ENCODE data around the gene ICA1L.
"Not testable (repeated sequence)": the region's sequence is repeated elsewhere in the genome, so short reads cannot be mapped to it uniquely, and the experiment has no call there.

Gene ICA1L

GRCh38 chr2:202813387-202813786, 58.2 kb downstream of the ICA1L start:
- no peaks in the 10 kb centered on the region for H3F3A ChIP-seq (ENCODE audit: insufficient read depth)
- H4K20me1 ChIP-seq (ENCODE audit: low read depth, low read length) = no peaks in the 10 kb centered on the region
- no peak overlapping the region for H3K4me2 ChIP-seq (ENCODE audit: low read depth, low read length, poor library complexity, severe bottlenecking)
- H3K4me3 ChIP-seq (ENCODE audit: insufficient read depth, low read length, poor library complexity, severe bottlenecking) = no peak overlapping the region
- no peaks in the 10 kb centered on the region for H3K79me2 ChIP-seq (ENCODE audit: insufficient read depth, low read length)
- H3K27ac ChIP-seq (ENCODE audit: low read depth, low read length) = no peak overlapping the region
- H3K9me2 ChIP-seq (replicated peaks; ENCODE audit: insufficient read depth, low read length) = no peaks in the 10 kb centered on the region
- no peaks in the 10 kb centered on the region for H3K27me3 ChIP-seq (ENCODE audit: low read length)
- TF ChIP-seq, protein P1, sequence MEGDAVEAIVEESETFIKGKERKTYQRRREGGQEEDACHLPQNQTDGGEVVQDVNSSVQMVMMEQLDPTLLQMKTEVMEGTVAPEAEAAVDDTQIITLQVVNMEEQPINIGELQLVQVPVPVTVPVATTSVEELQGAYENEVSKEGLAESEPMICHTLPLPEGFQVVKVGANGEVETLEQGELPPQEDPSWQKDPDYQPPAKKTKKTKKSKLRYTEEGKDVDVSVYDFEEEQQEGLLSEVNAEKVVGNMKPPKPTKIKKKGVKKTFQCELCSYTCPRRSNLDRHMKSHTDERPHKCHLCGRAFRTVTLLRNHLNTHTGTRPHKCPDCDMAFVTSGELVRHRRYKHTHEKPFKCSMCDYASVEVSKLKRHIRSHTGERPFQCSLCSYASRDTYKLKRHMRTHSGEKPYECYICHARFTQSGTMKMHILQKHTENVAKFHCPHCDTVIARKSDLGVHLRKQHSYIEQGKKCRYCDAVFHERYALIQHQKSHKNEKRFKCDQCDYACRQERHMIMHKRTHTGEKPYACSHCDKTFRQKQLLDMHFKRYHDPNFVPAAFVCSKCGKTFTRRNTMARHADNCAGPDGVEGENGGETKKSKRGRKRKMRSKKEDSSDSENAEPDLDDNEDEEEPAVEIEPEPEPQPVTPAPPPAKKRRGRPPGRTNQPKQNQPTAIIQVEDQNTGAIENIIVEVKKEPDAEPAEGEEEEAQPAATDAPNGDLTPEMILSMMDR (IDR thresholded peaks at IDR 0.05; ENCODE audit: insufficient read depth, low read length, poor library complexity, severe bottlenecking) = no peak
- no peak for TF ChIP-seq EZH2phosphoT487 (conservative IDR thresholded peaks at IDR 0.05; ENCODE audit: low read length)
- H2AFZ ChIP-seq (ENCODE audit: low read depth, low read length, severe bottlenecking) = no peak overlapping the region
- H3K36me3 ChIP-seq (ENCODE audit: low read length) = no peaks in the 10 kb centered on the region
- no peak overlapping the region for H3K9ac ChIP-seq (ENCODE audit: low read length)
- H3K9me3 ChIP-seq (ENCODE audit: insufficient read depth, low read length) = no peaks in the 10 kb centered on the region

DNA sequence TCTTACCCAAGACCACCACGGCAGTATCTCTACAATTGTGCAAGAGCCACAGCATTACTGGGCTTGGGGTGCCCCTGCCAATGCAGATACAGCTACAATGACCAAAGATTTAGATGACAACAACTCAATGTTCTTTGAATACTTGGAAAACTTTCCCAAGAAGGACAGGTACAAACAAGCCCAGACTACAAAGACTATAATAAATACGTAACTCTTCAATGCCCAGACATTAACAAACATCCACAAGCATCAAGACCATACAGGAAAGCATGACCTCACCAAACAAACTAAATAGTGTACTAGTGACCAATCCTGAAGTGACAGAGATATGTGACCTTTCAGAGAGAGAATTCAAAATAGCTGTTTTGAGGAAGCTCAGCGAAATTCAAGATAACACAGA, 62.8 kb downstream of the ICA1L start:
- Histone ChIP-seq H3K9me2 (replicated peaks; ENCODE audit: insufficient read depth, low read length) (no peaks in the 10 kb centered on the region), H3K9ac (ENCODE audit: low read length) (no peak overlapping the region), H3K27me3 (ENCODE audit: low read length) (no peaks in the 10 kb centered on the region), H3K79me2 (ENCODE audit: insufficient read depth, low read length) (no peaks in the 10 kb centered on the region), H3K27ac (ENCODE audit: low read depth, low read length) (no peak overlapping the region), H3K9me3 (ENCODE audit: insufficient read depth, low read length) (no peaks in the 10 kb centered on the region), H4K20me1 (ENCODE audit: low read depth, low read length) (no peaks in the 10 kb centered on the region), H3K4me2 (ENCODE audit: low read depth, low read length, poor library complexity, severe bottlenecking) (no peak overlapping the region), H2AFZ (ENCODE audit: low read depth, low read length, severe bottlenecking) (no peak overlapping the region), H3K36me3 (ENCODE audit: low read length) (no peaks in the 10 kb centered on the region), H3F3A (ENCODE audit: insufficient read depth) (no peaks in the 10 kb centered on the region), H3K4me3 (ENCODE audit: insufficient read depth, low read length, poor library complexity, severe bottlenecking) (no peak overlapping the region)
- TF ChIP-seq, protein P1 (IDR thresholded peaks at IDR 0.05; ENCODE audit: insufficient read depth, low read length, poor library complexity, severe bottlenecking) = no peak
- TF ChIP-seq EZH2phosphoT487 (conservative IDR thresholded peaks at IDR 0.05; ENCODE audit: low read length) = no peak

- H3K4me2 ChIP-seq (ENCODE audit: low read depth, low read length, poor library complexity, severe bottlenecking) = not testable (repeated sequence)
Measured at GRCh38 chr2:202807431-202808138, 64.0 kb downstream of the ICA1L start.

DNA sequence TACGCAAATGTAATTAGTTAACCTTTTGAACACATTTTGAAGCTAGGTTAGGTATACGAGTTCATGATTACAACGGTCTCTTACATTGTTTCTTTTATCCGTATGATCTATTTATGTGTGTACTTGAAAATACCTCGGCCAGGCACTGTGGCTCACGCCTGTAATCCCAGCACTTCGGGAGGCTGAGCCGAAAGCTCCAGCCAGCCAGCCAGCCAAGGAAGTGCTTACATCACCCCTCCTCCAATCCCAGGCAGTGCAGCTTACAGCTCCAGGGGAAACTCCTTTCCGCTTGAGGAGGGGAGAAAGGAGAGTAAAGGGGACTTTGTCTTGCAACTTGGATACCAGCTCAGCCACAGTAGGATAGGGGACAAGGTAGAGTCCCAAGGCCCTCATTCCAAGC, 65.7 kb downstream of the ICA1L start:
- H2AFZ ChIP-seq (ENCODE audit: low read depth, low read length, severe bottlenecking); H3K9ac ChIP-seq (ENCODE audit: low read length); H3K9me2 ChIP-seq (replicated peaks; ENCODE audit: insufficient read depth, low read length); H3F3A ChIP-seq (ENCODE audit: insufficient read depth); H3K36me3 ChIP-seq (ENCODE audit: low read length); H3K27me3 ChIP-seq (ENCODE audit: low read length); H3K9me3 ChIP-seq (ENCODE audit: insufficient read depth, low read length); H3K4me2 ChIP-seq (ENCODE audit: low read depth, low read length, poor library complexity, severe bottlenecking); H3K27ac ChIP-seq (ENCODE audit: low read depth, low read length); H3K4me3 ChIP-seq (ENCODE audit: insufficient read depth, low read length, poor library complexity, severe bottlenecking); H4K20me1 ChIP-seq (ENCODE audit: low read depth, low read length); H3K79me2 ChIP-seq (ENCODE audit: insufficient read depth, low read length): not testable (repeated sequence)

More at GRCh38 chr2:202807431-202808138, 64.0 kb downstream of the ICA1L start:
- H3K36me3 ChIP-seq (ENCODE audit: low read length); H3K27me3 ChIP-seq (ENCODE audit: low read length); H3F3A ChIP-seq (ENCODE audit: insufficient read depth); H3K27ac ChIP-seq (ENCODE audit: low read depth, low read length); H3K79me2 ChIP-seq (ENCODE audit: insufficient read depth, low read length); H3K4me3 ChIP-seq (ENCODE audit: insufficient read depth, low read length, poor library complexity, severe bottlenecking); H3K9me2 ChIP-seq (replicated peaks; ENCODE audit: insufficient read depth, low read length); H3K9me3 ChIP-seq (ENCODE audit: insufficient read depth, low read length); H3K9ac ChIP-seq (ENCODE audit: low read length); H2AFZ ChIP-seq (ENCODE audit: low read depth, low read length, severe bottlenecking); H4K20me1 ChIP-seq (ENCODE audit: low read depth, low read length): not testable (repeated sequence)

Data from SU-DHL-6 (cell line).